Stimulated activated CD8-positive, alpha-beta memory T cell treated with anti-CD3 and anti-CD28 coated beads, Interleukin-12 subunit alpha, Interleukin-12 subunit beta, amount 100 ng/mL, for 24 hours (primary cell): ENCODE data around the gene KCTD2.
"Not testable (repeated sequence)": the region's sequence is repeated elsewhere in the genome, so short reads cannot be mapped to it uniquely, and the experiment has no call there.

Source experiments
- DNase-seq: peaks from one replicate; pipeline ENCODE4 v3.0.0-alpha.2; 2020; ENCODE audit errors: extremely low read depth

KCTD2 gene

DNA sequence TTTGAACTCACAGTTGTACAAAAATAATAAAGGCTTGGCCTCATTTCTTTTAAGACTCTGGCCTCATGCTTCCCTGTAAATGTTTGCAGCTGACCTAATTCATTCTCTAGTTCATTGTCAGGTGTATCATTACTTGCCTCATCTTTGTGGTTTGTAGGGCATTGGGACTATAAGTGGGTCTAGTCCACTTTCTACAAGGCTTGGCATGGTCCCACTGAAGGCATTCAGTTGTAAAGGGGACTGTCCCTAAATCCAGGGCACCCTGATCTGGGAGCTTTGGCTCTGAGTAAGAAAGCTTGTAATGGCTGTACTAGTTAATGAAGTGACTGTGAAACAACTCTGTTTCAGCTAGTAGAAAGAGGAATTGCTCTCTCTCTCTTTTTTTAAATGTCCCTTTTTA, 2.7 kb downstream of the KCTD2 start:
- no peak for DNase-seq

DNA sequence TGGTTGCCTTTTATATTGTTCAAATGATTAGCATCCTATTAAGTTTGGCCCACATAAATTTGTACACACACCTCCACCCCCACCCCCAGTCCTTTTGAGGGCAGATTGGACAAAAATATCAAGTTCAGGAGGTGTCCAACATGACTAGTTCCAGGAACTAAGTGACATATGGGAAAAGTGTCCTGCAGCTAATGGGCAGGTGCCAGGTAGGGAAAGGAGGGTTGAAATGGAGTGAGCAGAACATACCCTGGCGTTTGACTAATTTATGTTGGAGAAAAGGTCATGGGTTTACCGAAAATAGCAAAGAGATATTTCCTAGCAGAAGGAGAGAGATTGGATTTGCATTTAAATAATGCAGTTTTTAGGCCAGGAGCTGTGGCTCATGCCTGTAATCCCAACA, 4.9 kb downstream of the KCTD2 start:
- no peak for DNase-seq

DNA sequence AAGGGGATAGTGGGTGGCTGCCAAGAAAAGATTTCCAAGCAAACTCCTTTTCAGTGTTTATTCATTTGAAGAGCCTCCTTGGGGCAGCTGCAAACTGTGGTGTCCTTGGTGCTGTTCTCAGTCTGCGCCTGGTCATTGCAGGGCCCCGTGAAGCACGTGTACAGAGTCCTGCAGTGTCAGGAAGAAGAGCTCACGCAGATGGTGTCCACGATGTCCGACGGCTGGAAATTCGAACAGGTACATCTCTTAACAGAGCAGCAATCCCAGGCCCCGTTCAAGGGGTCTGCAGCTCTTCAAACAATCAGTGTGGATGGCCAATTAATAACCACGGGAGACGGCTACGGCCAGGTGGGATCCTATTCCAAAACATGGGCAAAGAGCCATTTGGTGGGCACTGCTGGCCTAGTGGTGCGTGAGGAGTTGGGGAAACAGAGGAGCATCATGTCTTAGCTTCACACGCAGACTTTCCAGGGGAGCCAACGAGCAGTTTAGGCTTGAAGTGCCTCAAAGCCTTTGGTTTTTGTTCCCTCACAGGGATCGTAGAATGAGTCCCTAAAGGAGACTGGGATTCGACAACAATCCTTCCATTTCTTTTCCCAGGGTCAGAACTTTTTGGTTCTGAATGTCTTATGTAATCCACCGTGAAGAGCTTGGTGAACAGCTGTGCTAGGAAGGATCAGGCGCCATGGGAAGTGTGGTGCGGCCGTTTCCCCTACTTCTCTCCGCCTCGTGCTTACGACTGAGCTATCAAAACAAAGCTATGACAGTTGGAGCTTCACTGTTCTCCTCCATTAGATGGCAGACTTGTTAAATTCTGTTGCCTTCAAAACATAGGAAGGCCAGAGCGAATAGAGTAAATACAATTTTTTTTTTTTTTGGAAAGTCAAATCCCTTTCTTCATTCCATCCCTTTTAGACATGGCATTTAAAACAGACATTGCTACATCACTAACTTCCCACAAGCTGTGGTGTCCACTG, 12.6 kb downstream of the KCTD2 start:
- DNase-seq, result no peak

DNA sequence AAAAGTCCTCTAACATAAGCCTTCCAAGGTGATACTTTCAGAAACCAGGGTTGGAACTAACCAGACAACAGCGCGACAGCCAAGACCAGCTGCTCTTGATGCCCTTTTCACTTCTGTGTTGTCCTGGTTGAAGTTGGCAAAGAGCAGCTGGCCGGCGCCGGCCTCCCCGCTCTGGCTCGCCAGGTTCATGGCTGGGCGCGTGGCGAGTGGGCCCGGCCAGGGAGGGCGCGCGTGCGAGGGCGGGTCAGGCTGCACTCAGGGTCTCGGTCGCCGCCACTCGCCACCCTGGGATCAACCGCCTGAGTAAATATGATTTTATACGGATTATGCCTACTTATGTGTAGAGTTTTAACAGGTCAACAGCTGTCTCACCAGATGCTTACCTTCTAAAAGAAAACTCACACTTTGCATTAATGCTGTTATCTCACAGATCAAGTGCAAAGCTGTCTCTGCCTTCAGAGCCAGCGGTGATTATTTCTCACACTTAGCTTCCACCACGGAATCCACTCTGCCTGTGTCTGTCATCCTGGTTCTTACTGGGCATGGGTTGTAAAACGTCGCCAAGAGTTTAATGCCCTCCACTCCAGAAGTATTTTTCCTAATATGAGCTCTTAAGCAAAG, 13.5 kb downstream of the KCTD2 start:
- DNase-seq, result no peak

DNA sequence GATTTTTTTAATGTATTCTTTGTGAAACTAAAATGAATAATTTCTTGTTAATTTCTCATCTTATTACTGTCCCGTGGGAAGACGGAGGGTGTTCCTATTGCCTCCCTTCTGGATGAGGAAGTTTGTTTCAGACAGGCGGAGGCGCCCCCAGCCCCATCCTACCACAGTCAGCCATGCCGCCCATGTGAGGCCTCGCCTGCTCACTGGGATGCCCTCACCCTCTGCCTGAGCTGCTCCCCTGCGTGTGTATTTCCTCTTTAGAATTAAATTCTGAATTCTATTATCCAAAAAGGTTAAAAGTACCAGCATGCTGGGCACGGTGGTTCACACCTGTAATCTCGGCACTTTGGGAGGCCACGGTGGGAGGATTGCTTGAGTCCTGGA, 14.0 kb downstream of the KCTD2 start:
- no peak for DNase-seq

DNA sequence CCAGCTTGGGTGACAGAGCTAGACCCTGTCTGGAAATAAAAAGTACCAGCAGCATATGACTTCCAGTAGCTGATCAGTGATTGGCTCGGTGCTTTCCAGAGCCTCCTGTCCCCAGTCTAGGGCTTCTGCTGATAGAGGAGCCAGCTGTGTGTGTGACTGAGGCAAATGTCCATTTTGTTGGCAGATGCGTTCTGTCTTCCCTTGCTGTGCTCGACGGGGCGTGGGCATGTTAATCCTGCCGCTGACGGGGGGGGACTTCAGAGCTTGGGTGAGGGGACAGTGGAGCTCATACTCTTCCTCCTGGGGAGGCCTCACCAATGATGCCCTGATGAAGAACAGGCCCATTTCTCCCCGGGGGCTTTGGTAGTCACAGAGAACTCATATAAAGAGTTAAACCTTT, 14.6 kb downstream of the KCTD2 start:
- DNase-seq, result no peak

DNA sequence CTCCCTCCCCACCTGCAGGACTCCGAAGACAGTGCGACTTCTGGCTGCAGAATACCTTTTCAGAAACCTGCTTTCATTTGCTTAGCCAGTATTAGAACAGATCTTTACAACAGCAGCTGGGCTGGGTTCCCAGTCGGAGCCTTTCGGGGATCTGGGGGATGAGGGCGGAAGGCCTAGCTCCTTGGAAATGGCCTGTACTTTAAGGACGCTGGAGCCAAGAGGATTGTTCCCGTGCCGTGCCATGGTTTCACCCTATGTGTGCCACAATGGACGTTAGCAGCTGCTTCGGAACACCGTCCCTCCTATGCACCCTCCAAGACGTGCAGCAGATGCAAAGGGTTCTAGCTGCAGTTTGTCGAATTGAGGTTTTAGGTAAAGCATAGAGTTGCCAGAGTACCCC, 16.2 kb downstream of the KCTD2 start:
- no peak for DNase-seq

DNA sequence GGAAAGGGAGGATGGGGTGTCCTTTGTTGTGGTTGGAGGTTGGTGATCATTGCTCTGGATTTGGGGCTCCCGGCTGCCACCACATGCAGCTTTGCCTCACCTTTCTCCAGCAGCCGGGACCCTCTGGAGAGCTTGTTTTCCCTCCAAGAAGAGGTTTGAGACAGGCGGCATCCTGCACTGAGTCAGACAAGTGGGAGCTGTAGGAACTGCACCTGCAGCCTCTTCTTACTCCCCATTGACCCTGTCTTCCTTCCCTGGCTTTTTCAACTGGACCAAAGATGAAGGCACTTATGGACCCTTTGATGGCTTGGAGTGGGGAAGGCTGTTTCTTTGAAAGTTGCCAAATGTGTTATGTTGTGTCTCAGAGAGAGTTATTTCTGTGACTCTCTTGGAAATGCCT, 16.6 kb downstream of the KCTD2 start:
- DNase-seq, result no peak

DNA sequence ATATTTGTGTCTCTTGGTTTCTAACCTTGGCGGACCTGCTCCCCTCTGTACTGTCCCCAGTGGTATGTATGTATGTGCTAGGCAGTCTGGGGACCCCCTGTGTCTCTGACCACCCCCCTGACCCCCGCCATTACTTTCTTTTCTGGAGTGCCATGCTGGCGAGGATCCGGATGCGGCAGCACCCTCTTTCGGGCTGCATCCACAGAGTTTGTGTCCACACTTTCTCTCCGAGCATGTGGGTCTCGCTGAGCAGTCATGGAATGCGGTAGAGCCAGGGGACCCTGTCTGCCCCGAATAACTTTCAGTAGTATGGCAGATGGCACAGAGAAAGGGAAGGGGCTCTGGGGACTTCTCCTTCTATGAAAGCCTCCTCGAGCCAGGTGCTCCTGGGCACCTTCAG, 17.0 kb downstream of the KCTD2 start:
- DNase-seq, result no peak

DNA sequence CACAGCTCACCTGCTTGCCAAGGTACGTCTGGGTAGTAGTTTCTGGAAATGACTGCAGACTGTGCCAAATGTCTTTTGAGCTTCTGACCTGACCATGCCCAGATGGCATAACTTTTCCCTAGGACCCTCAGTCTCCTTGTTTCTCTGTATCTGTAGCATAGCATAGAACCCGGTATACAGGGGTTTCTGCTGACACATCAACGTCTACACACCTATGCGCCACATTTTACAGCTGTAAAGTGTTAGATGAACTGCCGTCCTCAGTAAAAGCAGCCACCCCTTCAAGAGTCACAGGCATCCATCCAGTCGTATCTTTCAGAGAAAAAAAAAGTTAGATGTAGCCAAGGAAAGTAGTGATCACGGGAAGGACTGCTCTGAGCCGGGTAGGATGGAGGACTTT, 17.4 kb downstream of the KCTD2 start:
- DNase-seq, result no peak

DNA sequence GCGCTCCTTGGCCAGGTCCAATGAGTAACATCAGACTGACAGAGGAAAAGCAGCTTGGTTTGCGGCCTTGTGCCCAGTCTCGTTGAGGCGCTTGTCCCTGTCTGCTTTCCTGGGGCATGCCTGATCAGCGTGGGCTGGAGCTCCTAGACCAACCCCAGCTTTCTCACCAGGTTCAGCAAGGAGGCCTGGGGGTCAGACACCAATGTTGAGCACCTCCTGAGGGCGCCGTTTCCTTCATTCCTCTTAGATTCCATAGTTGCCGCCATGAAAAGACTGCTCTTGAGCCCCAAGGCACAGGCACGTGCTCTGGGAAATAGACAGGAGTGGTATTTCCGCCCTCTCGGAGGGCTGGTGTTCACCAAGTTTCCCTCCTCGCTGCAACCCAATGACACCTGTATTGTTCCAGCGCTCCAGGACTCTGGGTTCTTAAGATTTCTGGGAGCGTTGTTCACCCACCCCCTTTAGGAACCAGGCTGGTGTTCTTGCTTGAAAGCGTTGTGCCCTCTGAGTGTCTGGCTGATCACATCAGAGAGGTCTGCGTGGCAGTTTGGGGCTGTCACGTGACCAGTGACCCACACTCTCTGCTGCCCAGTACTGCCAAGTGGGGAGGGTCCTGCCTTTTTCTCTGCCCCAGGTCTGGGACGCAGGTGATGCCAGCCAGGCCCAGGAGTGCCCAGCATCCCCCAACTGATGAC, 18.0 kb downstream of the KCTD2 start:
- DNase-seq, result no peak

DNA sequence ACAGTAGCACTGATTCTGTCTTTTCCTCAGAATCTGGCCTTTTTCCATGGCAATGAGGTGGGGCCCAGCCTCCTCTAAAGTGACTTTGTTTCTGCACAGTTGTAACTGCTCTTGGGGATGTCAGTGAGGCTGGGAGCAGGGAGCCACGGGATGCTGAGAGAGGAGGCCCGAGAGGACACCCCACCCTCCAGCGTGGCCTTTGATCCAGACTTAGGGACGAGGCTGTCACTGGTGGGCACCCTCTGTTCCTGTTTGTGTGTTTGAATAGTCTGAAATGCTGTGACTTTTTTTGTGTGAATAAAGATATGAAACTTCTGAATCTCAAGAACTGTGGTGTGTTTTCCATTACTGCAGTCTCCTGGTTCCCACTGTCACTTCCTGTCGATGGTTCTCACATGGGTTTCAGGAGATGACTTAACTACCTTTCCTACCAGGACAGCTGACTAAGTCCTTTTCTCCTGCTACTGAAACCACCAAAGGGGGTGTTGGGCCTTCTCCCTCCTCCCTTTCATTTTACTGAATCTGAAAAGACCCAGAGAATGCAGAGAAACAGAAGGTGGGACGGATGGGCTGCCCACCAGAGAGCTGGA, 18.6 kb downstream of the KCTD2 start:
- no peak for DNase-seq

DNA sequence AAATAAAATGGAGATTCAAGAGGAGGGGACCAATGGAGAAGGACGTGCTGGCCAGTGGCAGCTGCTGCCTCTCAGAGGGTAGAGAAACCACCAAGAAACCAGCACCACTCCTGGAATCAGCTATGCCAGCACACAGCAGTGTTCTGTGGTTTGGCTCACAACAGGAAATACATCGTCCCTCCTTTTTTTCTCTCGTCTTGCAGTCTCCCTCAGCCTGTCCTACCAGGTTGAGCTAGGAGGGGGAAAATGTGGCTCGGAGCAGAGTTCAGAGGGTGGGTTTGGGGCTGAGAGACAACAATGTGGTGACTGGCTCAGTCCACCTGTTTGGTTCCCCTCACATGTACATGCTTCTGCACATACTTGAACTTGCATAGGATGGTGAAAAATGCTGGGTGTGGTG, 20.8 kb downstream of the KCTD2 start:
- no peak for DNase-seq

DNA sequence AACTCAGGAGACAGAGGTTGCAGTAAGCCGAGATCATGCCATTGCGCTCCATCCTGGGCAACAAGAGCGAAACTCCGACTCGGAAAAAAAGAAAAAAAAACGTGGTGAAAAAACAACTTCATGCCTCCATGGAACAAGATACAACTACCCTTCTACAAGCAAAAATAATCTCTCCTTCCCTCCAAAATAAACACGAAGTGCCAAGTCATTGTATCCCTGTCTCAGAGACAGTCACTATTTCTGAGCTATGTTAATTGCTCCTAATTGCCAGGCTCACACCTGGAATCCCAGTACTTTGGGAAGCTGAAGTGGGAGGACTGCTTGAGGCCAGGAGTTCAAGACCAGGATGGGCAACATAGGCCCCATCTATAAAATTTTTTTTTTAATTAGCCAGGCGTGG, 21.7 kb downstream of the KCTD2 start:
- DNase-seq, result no peak

DNA sequence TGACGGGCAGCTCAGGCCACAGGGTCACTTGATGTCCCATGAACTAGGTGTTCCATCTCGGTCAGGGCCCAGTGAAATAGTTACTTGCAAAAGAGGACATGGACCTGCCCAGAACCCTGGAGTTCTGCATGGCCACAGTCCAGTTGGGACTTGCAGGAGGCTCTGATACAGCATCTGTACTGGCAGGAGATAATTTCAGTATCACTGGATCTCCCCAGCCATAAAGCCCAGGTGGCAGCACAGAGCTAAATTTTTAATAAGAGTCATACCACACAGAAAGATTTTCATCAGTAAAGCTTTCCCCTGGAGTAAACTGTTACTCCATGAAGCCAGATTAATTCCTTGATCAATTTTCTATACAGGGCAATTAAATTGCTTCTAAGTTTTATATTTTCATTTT, 22.8 kb downstream of the KCTD2 start:
- DNase-seq, result no peak

DNA sequence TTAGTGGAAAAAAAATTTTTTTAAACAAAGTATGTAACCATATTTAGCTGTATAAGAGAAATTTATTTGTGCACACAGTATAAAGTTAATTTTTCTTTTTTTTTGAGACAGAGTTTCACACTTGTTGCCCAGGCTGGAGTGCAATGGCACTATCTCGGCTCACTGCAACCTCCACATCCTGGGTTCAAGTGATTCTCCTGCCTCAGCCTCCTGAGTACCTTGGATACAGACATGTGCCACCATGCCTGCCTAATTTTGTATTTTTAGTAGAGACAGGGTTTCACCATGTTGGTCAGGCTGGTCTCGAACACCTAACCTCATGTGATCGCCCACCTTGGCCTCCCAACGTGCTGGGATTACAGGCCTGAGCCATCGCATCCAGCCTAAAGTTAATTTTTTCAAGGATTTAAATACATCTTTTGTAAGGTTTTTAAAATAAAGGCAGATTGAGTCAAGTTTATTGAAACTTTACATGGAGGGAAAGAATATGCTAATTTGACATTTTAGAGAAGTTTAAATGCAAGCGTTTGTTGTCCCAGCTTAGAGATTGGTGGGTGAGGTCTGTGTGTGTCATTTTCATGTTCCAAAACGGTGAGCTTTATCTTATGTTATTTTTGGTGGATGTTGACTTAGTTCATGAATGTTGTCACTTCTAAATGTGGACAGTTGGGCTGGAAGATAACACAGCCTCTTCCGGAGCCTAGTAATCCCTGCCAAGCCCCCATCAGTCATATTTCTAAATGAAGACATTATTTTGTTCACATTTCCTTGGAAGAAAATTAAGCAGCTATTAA, 24.6 kb downstream of the KCTD2 start:
- not testable (repeated sequence) for DNase-seq

DNA sequence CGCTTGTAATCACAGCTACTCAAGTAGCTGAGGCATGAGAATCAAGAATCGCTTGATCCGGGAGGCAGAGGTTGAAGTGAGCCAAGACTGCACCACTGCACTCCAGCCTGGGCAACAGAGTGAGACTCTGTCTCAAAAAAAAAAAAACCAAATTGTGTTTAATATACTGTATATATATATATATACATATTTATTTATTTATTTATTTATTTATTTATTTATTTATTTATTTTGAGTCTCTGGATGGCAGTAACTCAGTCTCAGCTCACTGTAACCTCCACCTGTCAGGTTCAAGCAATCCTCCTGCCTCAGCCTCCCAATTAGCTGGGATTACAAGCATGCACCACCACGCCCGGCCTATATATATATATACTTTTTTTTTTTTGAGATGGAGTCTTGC, 25.9 kb downstream of the KCTD2 start:
- not testable (repeated sequence) for DNase-seq

DNA sequence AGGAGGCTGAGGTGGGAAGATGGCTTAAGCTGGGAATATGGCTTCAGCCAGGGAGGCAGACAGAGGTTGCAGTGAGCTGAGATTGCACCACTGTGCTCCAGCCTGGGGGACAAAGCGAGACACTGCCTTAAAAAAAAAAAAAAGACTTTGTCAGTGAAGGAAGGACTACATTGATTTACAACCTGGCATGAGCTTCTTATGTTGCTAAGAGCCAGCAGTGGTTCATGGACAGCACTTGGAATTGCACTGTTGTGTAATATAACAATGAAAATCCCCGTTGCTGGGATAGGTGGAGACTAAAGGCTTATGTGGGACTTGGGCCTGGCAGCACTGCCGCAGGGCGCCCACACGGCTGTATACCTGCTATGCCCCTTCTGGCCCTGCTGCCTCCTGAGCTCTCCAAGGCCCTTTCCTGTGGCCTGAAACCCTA, 26.6 kb downstream of the KCTD2 start:
- no peak for DNase-seq

DNA sequence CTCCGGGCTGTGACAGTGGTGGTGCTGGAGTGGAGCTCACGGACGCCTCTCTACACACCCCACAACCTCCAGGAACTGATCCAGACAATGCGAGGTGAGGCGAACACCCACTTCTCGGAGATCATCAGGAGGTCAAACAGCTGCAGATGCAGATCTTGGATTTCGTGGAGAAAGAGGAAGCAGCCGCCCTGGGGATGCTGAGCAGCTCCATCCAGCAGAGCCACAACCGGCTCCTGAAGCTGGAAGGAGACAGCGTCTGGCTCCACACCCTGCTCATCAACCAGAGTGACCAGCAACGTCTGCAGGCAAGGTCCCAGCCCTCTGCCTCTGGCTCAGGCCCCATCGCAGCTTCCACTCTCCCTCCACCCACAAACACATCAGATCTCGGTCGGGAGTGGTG, 27.5 kb downstream of the KCTD2 start:
- no peak for DNase-seq

DNA sequence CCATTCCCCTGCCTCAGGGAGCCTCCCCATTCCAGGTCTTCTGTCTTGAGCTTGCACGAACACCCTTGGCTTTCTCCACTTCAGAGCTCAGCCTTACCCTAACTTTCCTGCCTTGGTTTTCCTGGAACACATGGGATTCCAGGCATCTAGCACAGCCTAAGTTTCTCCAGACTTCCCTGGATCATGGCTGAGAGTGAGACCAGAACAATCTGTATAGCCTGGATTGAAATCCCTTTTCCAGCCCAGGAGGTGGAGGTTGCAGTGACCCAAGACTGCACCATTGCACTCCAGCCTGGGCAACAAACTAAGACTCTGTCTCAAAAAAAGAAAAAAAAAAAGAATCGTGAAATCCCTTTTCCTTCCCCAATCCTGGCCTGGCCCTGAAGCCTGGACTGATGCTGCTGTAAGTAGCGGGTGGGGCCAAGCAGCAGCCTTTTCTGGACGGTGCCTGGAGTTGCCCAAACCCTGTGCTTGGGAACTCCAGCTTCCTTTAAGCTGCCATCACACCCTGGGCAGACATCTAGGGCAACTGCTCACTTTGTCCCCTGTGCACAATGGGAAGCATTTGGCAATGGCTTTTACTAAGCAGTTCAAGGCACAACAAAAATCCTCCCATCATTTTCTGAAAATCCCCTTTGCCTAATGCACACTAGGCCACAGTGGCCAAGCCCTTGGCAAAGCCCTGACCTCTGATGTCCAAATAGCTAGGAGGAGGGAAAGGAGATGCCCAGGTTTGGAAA, 28.7 kb downstream of the KCTD2 start:
- DNase-seq, result no peak

DNA sequence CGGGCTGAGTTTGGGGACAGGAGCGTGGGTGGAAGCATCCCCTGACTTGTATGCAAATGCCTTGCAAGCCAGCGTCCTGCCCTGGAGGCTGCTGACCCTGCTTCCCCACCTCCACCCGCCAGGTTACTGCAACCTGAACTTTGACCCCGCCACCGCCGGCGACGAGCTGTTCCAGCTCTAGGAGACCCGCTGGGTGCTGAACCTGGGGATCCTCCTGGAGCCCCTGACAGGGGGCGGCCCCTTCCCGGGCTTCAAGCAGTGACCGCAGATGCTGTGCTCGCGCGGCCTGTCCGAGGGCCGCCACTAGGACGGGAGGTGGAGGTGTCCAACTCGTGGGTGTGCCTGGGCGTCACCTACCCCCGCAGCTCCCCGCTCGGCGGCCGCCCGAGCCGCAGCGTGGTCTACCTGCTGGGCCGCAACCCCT, 30.1 kb downstream of the KCTD2 start:
- DNase-seq, result no peak
